GM19395 (cell line): ENCODE measurements around the gene ACP4.

Experiments used
- ATAC-seq: cut with Tn5 transposase; IDR thresholded peaks from one replicate; pipeline ENCODE4 v1.9.1; 2021; ENCODE audit warnings: mild to moderate bottlenecking, moderate library complexity; ENCODE audit not compliant: unreplicated experiment

ACP4 gene

DNA sequence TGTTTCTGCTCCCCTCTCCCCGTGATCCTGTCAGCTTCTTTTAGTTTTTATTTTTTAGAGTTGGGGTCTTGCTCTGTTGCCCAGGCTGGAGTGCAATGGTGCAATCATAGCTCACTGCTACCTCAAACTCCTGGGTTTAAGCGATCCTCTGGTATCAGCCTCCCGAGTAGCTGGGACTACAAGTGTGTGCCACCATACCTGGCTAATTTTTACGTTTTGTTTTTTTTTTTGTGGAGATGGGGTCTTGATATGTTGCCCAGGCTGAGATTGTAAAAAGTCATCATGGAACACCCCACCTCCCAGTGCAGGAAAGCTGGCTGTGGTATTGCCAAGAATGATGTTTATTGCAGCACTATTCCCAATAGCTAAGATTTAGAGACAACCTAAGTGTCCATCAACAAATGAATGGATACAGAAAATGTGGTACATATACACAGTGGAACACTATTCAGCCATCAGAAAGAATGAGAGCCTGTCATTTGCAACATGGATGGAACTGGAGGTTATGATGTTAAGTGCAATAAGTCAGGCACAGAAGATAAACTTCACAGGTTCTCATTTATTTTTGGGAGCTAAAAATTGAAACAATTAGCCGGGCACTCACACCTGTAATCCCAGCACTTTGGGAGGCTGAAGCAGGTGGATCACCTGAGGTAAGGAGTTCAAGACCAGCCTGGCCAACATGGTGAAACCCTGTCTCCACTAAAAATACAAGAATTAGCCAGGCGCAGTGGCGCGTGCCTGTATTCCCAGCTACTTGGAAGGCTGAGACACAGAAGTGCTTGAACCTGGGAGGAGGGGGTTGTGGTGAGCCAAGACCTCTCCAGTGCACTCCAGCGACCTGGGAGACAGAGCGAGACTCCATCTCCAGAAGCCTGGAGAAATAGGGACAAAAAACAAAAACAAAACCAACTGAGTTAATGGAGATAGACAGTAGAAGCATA lies 49.8 kb downstream of the ACP4 start:
- ATAC-seq = no peak

DNA sequence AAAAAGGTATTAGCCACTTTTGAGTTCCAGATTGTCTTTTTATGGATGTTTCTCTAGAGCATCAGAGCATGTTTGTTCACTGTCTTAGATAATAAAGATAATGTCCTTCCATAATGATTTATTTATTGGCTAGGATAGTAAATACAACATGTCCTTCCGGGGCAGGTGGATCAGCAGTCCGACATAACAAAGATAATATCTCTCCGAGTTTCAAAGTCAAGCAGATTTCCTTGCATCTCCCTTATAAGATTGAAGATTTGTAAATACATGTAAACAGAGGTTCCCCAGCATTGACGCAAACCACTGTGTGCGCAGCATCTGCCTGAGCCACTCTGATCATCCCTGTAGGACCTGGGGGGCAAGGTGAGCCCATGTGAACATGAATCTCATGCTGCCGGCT lies 51.9 kb downstream of the ACP4 start:
- ATAC-seq = no peak

DNA sequence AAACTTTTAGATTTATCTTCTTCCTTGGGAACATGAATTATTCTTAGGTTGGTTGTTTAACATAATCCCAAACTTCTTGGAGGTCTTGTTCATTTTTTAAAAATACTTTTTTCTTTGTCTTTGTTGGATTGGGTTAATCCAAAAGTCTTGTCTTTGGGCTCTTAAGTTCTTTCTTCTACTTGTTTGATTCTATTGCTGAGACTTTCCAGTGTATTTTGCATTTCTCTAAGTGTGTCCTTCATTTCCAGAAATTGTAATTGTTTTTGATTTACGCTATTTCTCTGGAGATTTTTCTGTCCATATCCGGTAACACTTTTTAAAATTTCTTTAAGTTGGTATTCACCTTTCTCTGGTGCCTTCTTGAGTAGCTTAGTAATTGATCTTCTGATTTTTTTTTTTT lies 53.0 kb downstream of the ACP4 start:
- ATAC-seq = no peak

DNA sequence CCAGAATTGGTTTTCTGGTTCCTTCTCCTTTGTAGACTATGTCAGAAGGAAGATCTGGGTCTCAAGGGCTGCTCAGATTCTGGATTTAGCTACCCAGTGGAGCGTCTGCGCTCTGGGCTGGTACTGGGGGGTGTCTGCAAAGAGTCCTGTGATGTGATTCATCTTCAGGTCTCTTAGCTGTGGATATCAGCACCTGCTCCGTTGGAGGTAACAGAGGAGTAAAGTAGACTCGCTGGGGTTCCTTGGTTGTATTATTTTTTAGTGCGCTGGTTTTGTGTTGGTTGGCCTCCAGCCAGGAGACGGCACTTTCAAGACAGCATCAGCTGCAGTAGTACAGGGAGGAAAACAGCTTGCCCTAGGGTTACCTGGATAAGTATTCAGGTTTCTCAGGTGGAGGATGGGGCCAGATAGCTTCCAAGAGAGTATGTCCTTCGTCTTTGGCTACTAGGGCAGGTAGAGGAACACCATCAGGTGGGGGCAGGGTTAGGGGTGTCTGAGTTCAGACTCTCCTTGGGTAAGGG lies 53.5 kb downstream of the ACP4 start:
- no peak for ATAC-seq

DNA sequence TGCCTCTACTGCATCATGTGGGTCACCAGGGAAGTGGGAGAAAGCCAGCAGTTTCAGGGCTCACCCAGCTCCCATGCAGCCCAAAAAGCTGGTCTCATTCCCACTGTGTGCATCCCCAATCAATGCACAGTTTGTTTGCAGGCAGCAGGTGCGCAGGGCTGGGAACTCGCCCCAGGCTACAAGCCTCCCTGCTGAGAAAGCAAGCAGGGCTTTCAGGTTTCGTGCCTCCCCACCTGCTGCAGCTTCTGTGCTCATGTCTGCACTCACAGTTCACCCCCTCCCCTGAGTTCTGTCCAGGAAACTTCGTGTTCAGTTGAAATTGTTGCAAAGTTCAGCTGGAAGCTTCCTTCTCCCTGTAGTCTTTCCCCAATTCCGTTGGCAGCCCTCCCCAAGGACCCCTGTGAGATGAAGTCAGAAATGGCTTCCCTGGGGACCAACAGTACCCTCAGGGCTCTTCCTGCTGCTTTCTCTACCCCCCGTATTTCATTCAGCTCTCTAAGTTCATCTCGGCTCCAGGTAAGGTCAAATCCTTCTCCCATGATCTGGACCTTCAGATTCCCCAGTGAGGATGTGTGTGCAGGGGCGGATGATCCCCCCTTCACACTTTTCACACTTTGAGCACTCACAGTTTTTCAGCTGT lies 54.2 kb downstream of the ACP4 start:
- ATAC-seq = no peak
